Measurements from ENCODE around the gene SLC7A1.
"Not testable (repeated sequence)": the region's sequence is repeated elsewhere in the genome, so short reads cannot be mapped to it uniquely, and the experiment has no call there.

Gene SLC7A1

GRCh38 chr13:29595380-29596063 is at the start of gene SLC7A1:
SLC7A1 (minus strand) TSS chr13:29595688; CDS start chr13:29536188, 59,500 bp downstream.
- peak; percentile 89 to 92 (median 89) for DNase-seq

DNA sequence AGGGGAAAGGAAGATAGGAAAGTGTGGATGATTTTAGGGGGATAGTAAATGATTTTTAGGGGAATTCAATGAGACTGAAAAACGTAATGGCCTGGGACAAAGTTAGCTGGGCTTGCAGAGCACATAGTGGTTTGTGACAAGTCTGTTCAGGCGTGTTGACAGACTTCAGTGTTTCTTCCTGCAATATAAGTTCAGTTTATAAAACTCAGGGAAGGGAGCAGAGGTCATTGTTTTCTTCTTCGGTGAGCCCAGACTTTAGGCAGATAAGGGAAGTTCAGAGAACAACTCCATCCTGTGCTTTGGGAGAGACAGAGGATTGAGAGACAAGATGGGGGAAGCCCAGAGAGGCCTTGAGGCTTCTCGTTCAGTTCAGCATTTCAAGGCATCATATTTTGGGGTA is 45.2 kb upstream of the SLC7A1 start:
- DNase-seq, result no peak

DNA sequence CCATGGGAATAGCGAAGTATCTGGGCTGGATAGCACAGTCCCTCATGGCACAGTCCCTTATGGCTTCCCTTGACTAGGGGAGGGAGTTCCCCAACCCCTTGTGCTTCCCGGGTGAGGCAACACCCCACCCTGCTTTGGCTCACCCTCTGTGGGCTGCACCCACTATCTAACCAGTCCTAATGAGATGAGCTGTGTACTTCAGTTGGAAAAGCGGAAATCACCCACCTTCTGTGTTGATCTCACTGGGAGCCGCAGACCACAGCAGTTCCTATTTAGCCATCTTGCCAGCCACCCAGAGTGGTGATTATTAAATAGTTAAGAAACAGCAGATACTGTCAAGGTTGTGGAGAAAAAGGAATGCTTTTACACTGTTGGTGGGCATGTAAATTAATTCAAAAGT is 41.3 kb upstream of the SLC7A1 start:
- DNase-seq, result not testable (repeated sequence)

DNA sequence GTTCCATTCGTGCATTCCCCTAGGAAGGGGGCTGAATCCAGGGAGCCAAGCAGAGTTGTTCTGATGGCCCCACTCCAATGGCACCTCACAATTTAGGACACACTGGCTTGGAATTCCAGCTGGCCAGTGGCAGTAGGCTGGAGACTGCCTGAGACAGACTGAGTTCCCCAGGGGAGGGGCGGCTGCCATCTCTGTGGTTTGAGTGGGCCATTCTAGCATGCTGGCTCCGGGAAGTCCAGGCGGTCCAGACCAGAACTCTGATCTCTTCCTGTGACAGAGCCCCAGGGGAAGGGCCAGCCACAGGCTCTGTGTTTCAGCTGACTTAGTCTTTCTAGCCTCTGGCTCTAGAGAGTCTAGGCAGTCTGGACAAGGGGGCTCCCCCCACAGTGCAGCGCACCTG is 29.5 kb upstream of the SLC7A1 start:
- DNase-seq, result no peak

GRCh38 chr13:29621841-29622240 is 26.4 kb upstream of the SLC7A1 start:
- DNase-seq, result no peak

- no peak for DNase-seq
Observed at GRCh38 chr13:29621051-29621800, 25.7 kb upstream of the SLC7A1 start.

DNA sequence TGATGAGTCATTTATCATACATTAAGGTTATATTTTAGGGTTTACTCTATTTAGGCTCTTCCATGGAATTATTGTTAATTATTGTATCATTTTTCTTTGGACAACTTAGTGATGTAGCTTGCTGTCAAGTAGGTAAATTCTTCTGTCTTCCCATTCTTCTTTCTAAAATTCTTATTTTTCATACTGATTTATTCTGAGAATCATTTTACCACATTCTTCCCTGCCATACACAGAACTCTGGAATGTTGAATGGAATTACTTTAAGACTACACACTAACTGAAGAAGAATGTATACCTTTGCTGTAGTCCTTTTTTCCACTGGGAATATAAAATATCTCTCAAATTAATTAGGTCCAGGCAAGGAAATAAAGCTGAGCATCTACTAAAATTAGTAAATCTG is 24.5 kb upstream of the SLC7A1 start:
- DNase-seq, result no peak

DNA sequence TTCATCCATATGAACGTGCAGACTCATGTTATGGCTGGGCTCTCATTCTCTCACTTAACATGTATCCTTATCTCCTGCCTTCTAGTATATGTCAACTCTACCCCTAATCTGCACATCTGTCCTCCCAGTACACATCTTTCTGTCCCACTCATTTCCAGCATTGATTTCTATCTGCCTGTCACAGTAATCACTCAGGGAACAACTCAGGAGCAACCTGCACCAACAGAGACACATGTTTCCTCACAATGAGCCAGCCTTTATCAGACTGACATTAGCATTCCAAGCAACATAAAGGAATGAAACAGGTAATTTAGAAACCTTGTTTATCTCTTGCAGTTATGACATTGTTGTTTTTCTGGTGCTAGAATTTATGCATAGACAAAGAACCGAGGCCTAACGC is 17.6 kb upstream of the SLC7A1 start:
- DNase-seq, result no peak

- no peak for DNase-seq
Observed at GRCh38 chr13:29607465-29607864, 12.0 kb upstream of the SLC7A1 start.

GRCh38 chr13:29605860-29606526 is 10.5 kb upstream of the SLC7A1 start:
- no peak for DNase-seq

DNA sequence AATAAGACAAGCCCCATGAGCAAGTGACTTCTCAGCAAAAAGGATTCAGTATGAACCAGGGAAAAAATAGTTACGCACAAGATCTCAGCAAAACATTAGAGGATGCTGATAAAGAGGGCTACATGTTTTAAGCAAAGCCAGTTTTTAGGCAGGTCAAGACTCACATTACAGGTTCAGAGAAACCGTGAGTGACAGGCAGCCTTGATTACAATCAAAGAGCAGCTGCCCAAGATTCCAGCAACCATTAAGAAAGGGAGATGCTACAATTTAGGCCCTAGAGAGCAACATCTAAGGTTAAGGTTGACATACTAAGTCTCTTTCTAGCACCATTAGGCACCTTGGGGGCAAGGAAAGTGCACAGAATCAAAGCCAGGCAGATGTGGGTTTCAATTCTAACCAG is 2.8 kb upstream of the SLC7A1 start:
- no peak for DNase-seq

DNA sequence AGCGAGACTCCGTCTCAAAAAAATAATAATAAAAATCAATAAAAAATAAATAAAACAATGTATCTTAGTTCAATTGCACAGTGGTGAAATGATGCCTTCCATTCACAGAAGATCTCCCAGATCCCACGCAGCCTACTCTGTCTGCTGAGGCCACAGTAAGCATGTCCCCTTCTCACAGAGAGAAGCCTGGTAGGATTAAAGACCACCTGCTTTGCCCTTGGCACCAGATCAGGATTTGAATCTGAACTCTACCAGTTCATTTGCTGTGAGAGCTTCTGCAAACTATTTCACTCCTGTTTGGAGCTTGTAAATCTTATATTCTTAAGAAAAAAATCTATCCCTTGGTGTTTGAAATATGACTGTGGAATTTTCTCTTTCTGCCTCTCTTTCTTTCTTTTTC is 2.2 kb upstream of the SLC7A1 start:
- no peak for DNase-seq

- no peak for DNase-seq
Observed at GRCh38 chr13:29597246-29597645, 1.8 kb upstream of the SLC7A1 start.

GRCh38 chr13:29596064-29596418 is 553 bp upstream of the SLC7A1 start:
- DNase-seq, result no peak

GRCh38 chr13:29594710-29595379 is 643 bp downstream of the SLC7A1 start:
- peak; percentile 38 to 79 (median 66) for DNase-seq

DNA sequence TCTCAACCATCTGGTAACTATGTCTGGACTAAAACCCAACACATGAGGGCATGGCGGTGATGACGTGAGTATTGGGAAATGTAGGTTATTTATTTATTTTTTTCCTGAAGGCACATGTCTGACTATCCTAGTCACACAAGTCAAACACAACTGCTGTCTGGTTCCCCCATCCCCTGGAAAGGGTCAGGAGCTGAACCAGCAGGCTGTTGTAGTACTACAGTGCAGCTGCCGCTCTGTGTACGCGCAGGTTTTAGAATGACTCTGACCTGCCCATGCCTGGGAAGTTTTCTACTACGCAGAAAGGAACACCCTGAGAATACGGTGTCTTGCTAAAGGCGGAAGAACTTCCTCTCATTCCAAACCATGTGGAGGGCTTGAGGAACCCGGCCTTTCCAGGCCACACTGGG is 1.2 kb downstream of the SLC7A1 start:
- peak; percentile 16 to 66 (median 65) for DNase-seq

GRCh38 chr13:29593605-29594297 is 1.7 kb downstream of the SLC7A1 start:
- DNase-seq, result no peak

DNA sequence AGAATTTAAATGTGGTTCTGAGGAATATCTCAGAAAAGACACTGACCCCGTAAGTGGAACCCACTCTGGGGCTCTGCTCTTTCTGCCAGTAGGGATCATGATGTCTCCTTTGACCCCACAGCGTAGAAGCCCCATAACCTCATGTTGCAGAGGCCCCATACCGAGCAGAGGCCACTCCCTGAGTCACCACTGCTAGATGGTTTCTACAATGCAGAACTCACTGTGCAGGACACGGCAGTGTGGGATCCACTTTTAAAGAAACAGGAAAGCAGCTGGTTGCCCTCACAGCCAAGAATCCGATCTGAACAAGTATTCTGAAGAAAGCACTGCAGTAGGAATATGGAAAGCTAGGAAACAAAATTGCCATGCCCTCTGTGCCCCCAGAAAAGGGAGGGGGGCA is 4.2 kb downstream of the SLC7A1 start:
- DNase-seq, result no peak

- DNase-seq, result no peak
Observed at GRCh38 chr13:29589967-29590366, 5.5 kb downstream of the SLC7A1 start.

GRCh38 chr13:29589234-29589633 is 6.3 kb downstream of the SLC7A1 start:
- peak in 1 of 3 experiments; percentile 1 for DNase-seq

- DNase-seq, result no peak
Observed at GRCh38 chr13:29587645-29588044, 7.8 kb downstream of the SLC7A1 start.

- DNase-seq, result no peak
Observed at GRCh38 chr13:29583073-29583785, 12.3 kb downstream of the SLC7A1 start.

Data from NCI-H1417 (cell line).